ENCODE results near the gene FGFRL1.
"Not testable (repeated sequence)": the region's sequence is repeated elsewhere in the genome, so short reads cannot be mapped to it uniquely, and the experiment has no call there.

FGFRL1 gene

GRCh38 chr4:1053080-1053661, 41.7 kb downstream of the FGFRL1 start:
- peak; percentile 52 to 70 for DNase-seq (ENCODE audit: low read depth in 2 of 2)
- TF ChIP-seq CTCF (IDR thresholded peaks at IDR 0.05; ENCODE audit: low read depth, low read length): no peak
- H3K4me3 ChIP-seq (replicated peaks in 1 of 2; ENCODE audit: low read depth in 2 of 2, low read length in 2 of 2): no peak overlapping the region

- DNase-seq (ENCODE audit: low read depth in 2 of 2); H3K4me3 ChIP-seq (replicated peaks in 1 of 2; ENCODE audit: low read depth in 2 of 2, low read length in 2 of 2): not testable (repeated sequence)
Measured at GRCh38 chr4:1053891-1054290, 42.5 kb downstream of the FGFRL1 start.

GRCh38 chr4:1054696-1055242, 43.3 kb downstream of the FGFRL1 start:
- DNase-seq (ENCODE audit: low read depth in 2 of 2); H3K4me3 ChIP-seq (replicated peaks in 1 of 2; ENCODE audit: low read depth in 2 of 2, low read length in 2 of 2): not testable (repeated sequence)

GRCh38 chr4:1055243-1055701, 43.8 kb downstream of the FGFRL1 start:
- not testable (repeated sequence) for H3K4me3 ChIP-seq (replicated peaks in 1 of 2; ENCODE audit: low read depth in 2 of 2, low read length in 2 of 2)

GRCh38 chr4:1055721-1056590, 44.5 kb downstream of the FGFRL1 start:
- no peak overlapping the region for H3K4me3 ChIP-seq (replicated peaks in 1 of 2; ENCODE audit: low read depth in 2 of 2, low read length in 2 of 2)
- peak in 1 of 2 donors; percentile 40 for DNase-seq (ENCODE audit: low read depth in 2 of 2)
- no peak for TF ChIP-seq CTCF (IDR thresholded peaks at IDR 0.05; ENCODE audit: low read depth, low read length)

More at GRCh38 chr4:1055243-1055701, 43.8 kb downstream of the FGFRL1 start:
- not testable (repeated sequence) for DNase-seq (ENCODE audit: low read depth in 2 of 2)

- no peak for TF ChIP-seq CTCF (IDR thresholded peaks at IDR 0.05; ENCODE audit: low read depth, low read length)
- no peak for DNase-seq (ENCODE audit: low read depth in 2 of 2)
- no peak overlapping the region for H3K4me3 ChIP-seq (replicated peaks in 1 of 2; ENCODE audit: low read depth in 2 of 2, low read length in 2 of 2)
Measured at GRCh38 chr4:1056671-1057402, 45.4 kb downstream of the FGFRL1 start.

GRCh38 chr4:1057403-1057745, 45.9 kb downstream of the FGFRL1 start:
- no peak overlapping the region for H3K4me3 ChIP-seq (replicated peaks in 1 of 2; ENCODE audit: low read depth in 2 of 2, low read length in 2 of 2)
- no peak for TF ChIP-seq CTCF (IDR thresholded peaks at IDR 0.05; ENCODE audit: low read depth, low read length)
- no peak for DNase-seq (ENCODE audit: low read depth in 2 of 2)
